Transverse colon (tissue), 4 donors: ENCODE results near the gene FBXO40.

ENCODE experiments used
- POLR2A ChIP-seq: fragments of 450-650 bp; IDR thresholded peaks from one replicate; pipeline ENCODE4 v1.6.1; 2016; ENCODE audit warnings: antibody characterized with exemption, mild to moderate bottlenecking, moderate library complexity
- POLR2AphosphoS5 ChIP-seq, 3 donors: sonication (generic); formaldehyde crosslinking; IDR thresholded peaks; one replicate each; pipeline ENCODE4 v1.6.1; 2016; ENCODE audit warnings: antibody characterized with exemption in 3 of 3
- TF ChIP-seq, protein P1 (sequence below), 5 experiments: fragments of 200-600 bp in 3 of 5; fragments of 450-650 bp in 2 of 5; sonication (generic) in 3 of 5; IDR thresholded peaks; 1 replicate in 2 of 5; 2 replicates in 3 of 5; pipeline ENCODE4 v1.5.1; 2016 to 2017; ENCODE audit warnings: antibody characterized with exemption in 5 of 5, inconsistent platforms in 3 of 5, mild to moderate bottlenecking in 2 of 5, moderate library complexity in 1 of 5

GRCh38 chr3:121667333-121667732 lies 74.2 kb downstream of the FBXO40 start:
- TF ChIP-seq, protein P1, sequence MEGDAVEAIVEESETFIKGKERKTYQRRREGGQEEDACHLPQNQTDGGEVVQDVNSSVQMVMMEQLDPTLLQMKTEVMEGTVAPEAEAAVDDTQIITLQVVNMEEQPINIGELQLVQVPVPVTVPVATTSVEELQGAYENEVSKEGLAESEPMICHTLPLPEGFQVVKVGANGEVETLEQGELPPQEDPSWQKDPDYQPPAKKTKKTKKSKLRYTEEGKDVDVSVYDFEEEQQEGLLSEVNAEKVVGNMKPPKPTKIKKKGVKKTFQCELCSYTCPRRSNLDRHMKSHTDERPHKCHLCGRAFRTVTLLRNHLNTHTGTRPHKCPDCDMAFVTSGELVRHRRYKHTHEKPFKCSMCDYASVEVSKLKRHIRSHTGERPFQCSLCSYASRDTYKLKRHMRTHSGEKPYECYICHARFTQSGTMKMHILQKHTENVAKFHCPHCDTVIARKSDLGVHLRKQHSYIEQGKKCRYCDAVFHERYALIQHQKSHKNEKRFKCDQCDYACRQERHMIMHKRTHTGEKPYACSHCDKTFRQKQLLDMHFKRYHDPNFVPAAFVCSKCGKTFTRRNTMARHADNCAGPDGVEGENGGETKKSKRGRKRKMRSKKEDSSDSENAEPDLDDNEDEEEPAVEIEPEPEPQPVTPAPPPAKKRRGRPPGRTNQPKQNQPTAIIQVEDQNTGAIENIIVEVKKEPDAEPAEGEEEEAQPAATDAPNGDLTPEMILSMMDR (IDR thresholded peaks at IDR 0.05) = no peak
- no peak for TF ChIP-seq POLR2A
- no peak for TF ChIP-seq POLR2AphosphoS5 (IDR thresholded peaks at IDR 0.05)
